ENCODE data around the gene MRPS5.
"Not testable (repeated sequence)": the region's sequence is repeated elsewhere in the genome, so short reads cannot be mapped to it uniquely, and the experiment has no call there.

The MRPS5 gene

GRCh38 chr2:95044601-95045000, 77.0 kb downstream of the MRPS5 start:
- no peak for DNase-seq

- no peak for DNase-seq
These were observed 78.1 kb downstream of the MRPS5 start for GRCh38 chr2:95043300-95044093.

DNA sequence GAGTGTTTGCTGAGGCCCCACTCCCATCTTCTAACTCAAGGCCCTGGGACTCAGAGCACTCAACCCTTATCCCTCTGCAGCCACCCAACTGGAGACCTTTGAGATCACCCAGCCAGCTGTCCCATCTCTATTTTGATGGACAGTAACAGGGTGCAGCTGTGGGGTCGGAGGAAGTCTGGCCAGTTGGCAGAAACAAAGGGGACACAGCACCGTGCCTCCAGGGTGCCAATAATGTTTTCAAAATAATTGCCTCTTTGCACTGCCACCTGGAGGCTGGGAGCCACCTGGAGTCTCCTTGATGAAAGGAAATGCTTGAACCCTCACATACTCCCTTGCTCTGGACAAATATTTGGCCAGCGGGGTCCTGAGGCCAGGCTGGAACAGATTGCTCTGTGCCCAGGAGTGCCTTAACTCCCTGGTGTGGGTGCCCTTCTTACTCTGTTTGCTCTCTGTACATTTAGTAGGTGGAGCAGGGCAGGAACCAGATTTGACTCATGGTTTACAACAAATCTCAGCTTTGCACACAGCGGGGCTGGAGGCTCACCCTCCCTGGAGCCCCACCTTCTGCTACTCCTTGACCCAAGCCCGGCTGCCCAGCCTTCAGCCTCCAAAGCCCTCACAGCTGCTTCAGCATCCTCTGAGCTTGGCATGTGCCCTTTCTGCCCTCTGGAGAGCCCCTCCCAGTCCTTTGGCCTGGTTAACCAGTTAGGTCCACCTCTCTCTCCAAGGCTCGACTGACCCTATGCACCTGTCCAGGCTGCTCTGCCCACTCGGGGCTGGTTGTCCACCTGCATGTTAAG, 78.9 kb downstream of the MRPS5 start:
- no peak for DNase-seq

DNA sequence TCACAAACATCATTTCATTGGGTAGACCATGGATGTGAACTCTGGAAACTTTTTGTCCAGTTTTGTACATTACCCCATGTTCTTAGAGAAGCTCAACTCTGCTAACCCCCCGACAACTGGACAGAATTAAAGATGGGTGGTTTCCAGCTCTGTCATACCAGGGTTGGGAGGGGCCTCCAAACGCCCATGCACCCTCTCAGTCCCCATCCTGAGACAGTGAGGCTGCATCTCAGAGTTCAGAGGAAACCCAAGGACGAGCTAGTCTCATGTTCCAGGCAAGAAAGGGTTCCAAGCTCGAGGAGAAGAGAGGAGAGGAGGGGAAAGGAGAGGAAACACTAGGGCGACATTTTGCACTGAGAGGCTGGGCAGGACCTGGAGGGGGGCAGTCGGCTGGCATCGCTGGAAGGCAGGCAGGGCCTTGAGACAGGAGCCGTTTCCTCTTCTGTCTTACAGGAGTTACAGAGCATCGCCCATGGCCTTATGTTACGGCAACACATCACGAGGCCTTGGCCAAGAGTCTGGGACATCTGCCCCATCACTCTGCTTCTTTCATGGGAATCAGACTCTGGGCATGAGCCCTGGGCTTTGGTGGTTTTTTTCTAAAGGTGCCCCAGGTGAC, 79.7 kb downstream of the MRPS5 start:
- DNase-seq: no peak

GRCh38 chr2:95041060-95041823, 80.4 kb downstream of the MRPS5 start:
- no peak for DNase-seq

DNA sequence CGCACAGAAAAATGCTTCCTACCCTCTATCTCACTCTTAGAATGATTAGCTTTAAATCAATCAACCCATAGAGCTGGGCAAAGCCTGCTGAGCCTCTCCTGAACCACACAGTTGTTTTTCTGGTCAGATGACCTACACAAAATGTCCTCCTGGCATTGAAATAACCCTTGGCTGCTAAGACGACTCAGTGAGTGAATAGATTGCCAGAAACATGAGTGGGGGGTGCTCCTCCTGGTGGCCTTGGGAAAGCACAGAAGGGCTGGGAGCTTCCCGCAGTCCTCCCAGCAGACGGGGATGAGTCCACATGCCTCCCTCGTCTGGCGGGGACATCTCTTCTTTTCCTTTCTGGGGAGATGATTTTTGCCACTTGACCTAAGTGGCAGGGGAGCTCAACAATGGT, 81.2 kb downstream of the MRPS5 start:
- no peak for DNase-seq

DNA sequence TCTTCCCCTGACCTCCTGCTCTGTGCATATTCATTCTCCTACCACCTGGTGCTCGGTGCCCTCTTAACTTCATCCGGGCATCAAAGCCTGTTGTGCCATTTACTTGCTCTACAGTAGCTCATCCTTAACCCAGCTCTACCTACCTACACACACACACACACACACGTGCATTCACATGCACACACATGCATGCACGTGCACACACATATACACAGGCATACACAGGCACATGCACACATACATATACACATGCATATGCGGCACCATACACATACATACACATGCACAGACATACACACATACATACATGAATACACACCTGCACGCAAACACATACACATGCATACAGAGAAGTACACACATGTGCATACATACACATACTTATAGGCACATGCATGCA, 81.6 kb downstream of the MRPS5 start:
- no peak for DNase-seq

GRCh38 chr2:95039363-95039762, 82.2 kb downstream of the MRPS5 start:
- no peak for DNase-seq

DNA sequence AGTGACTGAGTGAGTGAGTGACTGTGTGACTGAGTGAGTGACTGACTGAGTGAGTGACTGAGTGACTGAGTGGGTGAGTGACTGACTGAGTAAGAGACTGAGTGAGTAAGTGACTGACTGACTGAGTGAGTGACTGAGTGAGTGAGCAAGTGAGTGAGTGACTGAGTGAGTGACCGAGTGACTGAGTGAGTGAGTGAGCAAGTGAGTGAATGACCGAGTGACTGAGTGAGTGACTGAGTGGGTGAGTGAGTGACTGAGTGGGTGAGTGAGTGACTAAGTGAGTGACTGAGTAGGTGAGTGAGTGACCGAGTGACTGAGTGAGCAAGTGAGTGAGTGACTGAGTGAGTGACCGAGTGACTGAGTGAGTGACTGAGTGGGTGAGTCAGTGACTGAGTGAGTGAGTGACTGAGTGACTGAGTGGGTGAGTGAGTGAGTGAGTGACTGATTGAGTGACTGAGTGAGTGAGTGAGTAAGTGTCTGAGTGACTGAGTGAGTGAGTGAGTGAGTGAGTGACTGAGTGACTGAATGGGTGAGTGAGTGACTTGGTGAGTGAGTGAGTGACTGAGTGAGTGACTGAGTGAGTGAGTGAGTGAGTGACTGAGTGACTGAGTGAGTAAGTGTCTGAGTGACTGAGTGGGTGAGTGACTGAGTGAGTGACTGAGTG, 82.8 kb downstream of the MRPS5 start:
- no peak for DNase-seq

DNA sequence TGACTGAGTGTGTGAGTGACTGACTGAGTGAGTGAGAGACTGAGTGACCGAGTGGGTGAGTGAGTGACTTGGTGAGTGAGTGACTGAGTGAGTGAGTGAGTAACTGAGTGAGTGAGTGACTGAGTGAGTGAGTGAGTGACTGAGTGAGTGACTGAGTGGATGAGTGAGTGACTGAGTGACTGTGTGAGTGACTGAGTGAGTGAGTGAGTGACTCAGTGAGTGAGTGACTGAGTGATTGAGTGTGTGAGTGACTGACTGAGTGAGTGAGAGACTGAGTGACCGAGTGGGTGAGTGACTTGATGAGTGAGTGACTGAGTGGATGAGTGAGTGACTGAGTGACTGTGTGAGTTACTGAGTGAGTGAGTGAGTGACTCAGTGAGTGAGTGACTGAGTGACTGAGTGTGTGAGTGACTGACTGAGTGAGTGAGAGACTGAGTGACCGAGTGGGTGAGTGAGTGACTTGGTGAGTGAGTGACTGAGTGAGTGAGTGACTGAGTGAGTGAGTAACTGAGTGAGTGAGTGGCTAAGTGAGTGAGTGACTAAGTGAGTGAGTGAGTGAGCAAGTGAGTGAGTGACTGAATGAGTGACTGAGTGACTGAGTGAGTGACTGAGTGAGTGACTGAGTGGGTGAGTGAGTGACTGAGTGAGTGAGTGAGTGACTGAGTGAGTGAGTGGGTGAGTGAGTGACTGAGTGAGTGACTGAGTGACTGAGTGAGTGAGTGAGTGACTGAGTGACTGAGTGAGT, 83.6 kb downstream of the MRPS5 start:
- not testable (repeated sequence) for DNase-seq

GRCh38 chr2:95037384-95037839, 84.2 kb downstream of the MRPS5 start:
- DNase-seq: no peak

- no peak for DNase-seq
These were observed 84.8 kb downstream of the MRPS5 start for GRCh38 chr2:95036596-95037383.
